Fibroblast of lung (primary cell): ENCODE results near the gene TMEM208. TPM values are rescaled to one million over a fixed set of nuclear protein-coding genes. Genes with fewer than 3 reads are reported as not detected.

Experiments used
- DNase-seq, 2 donors: peaks; one replicate each; pipeline versions ENCODE4 v3.0.0 to v3.0.0-alpha.2; 2010; ENCODE audit warnings: low read depth in 2 of 2
- H2AFZ ChIP-seq: 2 replicates; pipeline ENCODE4 v1.5.1; 2012; ENCODE audit warnings: low read length, control low read depth, inconsistent platforms
- H3K27ac ChIP-seq: 2 replicates; pipeline ENCODE4 v1.5.1; 2011; ENCODE audit warnings: low read length, control low read depth; ENCODE audit not compliant: insufficient read depth
- H3K27me3 ChIP-seq: 2 replicates; pipeline ENCODE4 v1.5.1; 2011; ENCODE audit warnings: mild to moderate bottlenecking, low read length; ENCODE audit not compliant: control insufficient read depth, insufficient read depth
- H3K36me3 ChIP-seq: 2 replicates; pipeline ENCODE4 v1.5.1; 2011; ENCODE audit warnings: low read length; ENCODE audit not compliant: control insufficient read depth, insufficient read depth
- H3K4me1 ChIP-seq: 2 replicates; pipeline ENCODE4 v1.5.1; 2011; ENCODE audit warnings: low read length; ENCODE audit not compliant: control insufficient read depth, insufficient read depth; ENCODE audit errors: extremely low read depth
- H3K4me2 ChIP-seq: 2 replicates; pipeline ENCODE4 v1.5.1; 2011; ENCODE audit warnings: low read length, control low read depth; ENCODE audit not compliant: insufficient read depth; ENCODE audit errors: extremely low read depth
- H3K4me3 ChIP-seq, 4 experiments: fragments of 200-600 bp in 1 of 4; sonication (generic) in 1 of 4; replicated peaks in 1 of 4; 2 replicates each; pipeline ENCODE4 v1.5.1; 2011 to 2016; ENCODE audit warnings: low read length in 4 of 4, low read depth in 3 of 4, mild to moderate bottlenecking in 3 of 4, control low read depth in 2 of 4, inconsistent platforms in 1 of 4, mixed read lengths in 1 of 4; ENCODE audit not compliant: insufficient read depth in 1 of 4; ENCODE audit errors: control extremely low read depth in 1 of 4
- H3K79me2 ChIP-seq: 2 replicates; pipeline ENCODE4 v1.5.1; 2012; ENCODE audit warnings: mild to moderate bottlenecking, low read length, inconsistent platforms; ENCODE audit not compliant: control insufficient read depth, insufficient read depth
- H3K9ac ChIP-seq: 2 replicates; pipeline ENCODE4 v1.5.1; 2011; ENCODE audit warnings: mild to moderate bottlenecking, low read length, control low read depth; ENCODE audit not compliant: insufficient read depth
- H3K9me3 ChIP-seq: 2 replicates; pipeline ENCODE4 v1.5.1; 2012; ENCODE audit warnings: low read depth, low read length; ENCODE audit not compliant: control insufficient read depth, insufficient read depth
- H4K20me1 ChIP-seq: 2 replicates; pipeline ENCODE4 v1.5.1; 2011; ENCODE audit warnings: low read length; ENCODE audit not compliant: control insufficient read depth, insufficient read depth; ENCODE audit errors: extremely low read depth
- EZH2 ChIP-seq: IDR thresholded peaks from 2 replicates; pipeline ENCODE4 v1.5.1; 2012; ENCODE audit warnings: low read length, control low read depth, mild to moderate bottlenecking; ENCODE audit errors: missing control alignments
- polyA plus RNA-seq, 2 donors: library from polyadenylated mRNA; depleted of rRNA in 1 of 2; stranded (reverse) in 1 of 2; unstranded in 1 of 2; fragments of >200 nt; gene quantifications; 2 replicates each; pipeline ENCODE4 v1.2.1, GENCODE V29; 2011 to 2012; ENCODE audit warnings: missing spikeins in 1 of 2
- total RNA-seq: library from RNA; depleted of rRNA; stranded (reverse); fragments of >200 nt; gene quantifications from 2 replicates; pipeline ENCODE4 v1.2.1, GENCODE V29; 2014
- TF ChIP-seq, protein P1 (sequence below), 2 donors: IDR thresholded peaks in 1 of 2; conservative IDR thresholded peaks in 1 of 2; 1 replicate in 1 of 2; 2 replicates in 1 of 2; pipeline ENCODE4 v1.5.1; 2011 to 2012; ENCODE audit warnings: low read length in 2 of 2, control low read depth in 1 of 2, inconsistent platforms in 1 of 2, low read depth in 1 of 2, mild to moderate bottlenecking in 1 of 2

TMEM208 gene
- total and polyA plus RNA-seq, 2 donors (not counting 1 experiment from before 2014, with no cell fraction given): 26.3 to 43.2 TPM

- Histone ChIP-seq H2AFZ (no peak overlapping the region), H3K27ac (no peak overlapping the region), H3K4me1 (peaks cover 12% of the 10 kb centered on the region), H3K9me3 (no peaks in the 10 kb centered on the region), H3K36me3 (peaks cover 30% of the 10 kb centered on the region), H3K4me2 (no peak overlapping the region), H4K20me1 (no peaks in the 10 kb centered on the region), H3K9ac (no peak overlapping the region), H3K27me3 (no peaks in the 10 kb centered on the region), H3K4me3 (no peak overlapping the region), H3K79me2 (no peaks in the 10 kb centered on the region)
- TF ChIP-seq, protein P1, sequence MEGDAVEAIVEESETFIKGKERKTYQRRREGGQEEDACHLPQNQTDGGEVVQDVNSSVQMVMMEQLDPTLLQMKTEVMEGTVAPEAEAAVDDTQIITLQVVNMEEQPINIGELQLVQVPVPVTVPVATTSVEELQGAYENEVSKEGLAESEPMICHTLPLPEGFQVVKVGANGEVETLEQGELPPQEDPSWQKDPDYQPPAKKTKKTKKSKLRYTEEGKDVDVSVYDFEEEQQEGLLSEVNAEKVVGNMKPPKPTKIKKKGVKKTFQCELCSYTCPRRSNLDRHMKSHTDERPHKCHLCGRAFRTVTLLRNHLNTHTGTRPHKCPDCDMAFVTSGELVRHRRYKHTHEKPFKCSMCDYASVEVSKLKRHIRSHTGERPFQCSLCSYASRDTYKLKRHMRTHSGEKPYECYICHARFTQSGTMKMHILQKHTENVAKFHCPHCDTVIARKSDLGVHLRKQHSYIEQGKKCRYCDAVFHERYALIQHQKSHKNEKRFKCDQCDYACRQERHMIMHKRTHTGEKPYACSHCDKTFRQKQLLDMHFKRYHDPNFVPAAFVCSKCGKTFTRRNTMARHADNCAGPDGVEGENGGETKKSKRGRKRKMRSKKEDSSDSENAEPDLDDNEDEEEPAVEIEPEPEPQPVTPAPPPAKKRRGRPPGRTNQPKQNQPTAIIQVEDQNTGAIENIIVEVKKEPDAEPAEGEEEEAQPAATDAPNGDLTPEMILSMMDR (conservative IDR thresholded peaks at IDR 0.05 in 1 of 2, IDR thresholded peaks at IDR 0.05 in 1 of 2; ENCODE audit: low read depth in 1 of 2, low read length in 2 of 2): no peak
- no peak for TF ChIP-seq EZH2
- no peak for DNase-seq
Observed at GRCh38 chr16:67204076-67204475, 22.9 kb upstream of the TMEM208 start.

GRCh38 chr16:67206129-67206837, 20.6 kb upstream of the TMEM208 start:
- TF ChIP-seq, protein P1 (conservative IDR thresholded peaks at IDR 0.05 in 1 of 2, IDR thresholded peaks at IDR 0.05 in 1 of 2; ENCODE audit: low read depth in 1 of 2, low read length in 2 of 2): no peak
- no peak for TF ChIP-seq EZH2
- peaks cover 20% of the 10 kb centered on the region for H3K36me3 ChIP-seq

GRCh38 chr16:67206838-67207248, 20.1 kb upstream of the TMEM208 start:
- no peaks in the 10 kb centered on the region for H4K20me1 ChIP-seq
- peaks cover 12% of the 10 kb centered on the region for H3K4me1 ChIP-seq
- no peak overlapping the region for H3K4me3 ChIP-seq
- TF ChIP-seq, protein P1 (conservative IDR thresholded peaks at IDR 0.05 in 1 of 2, IDR thresholded peaks at IDR 0.05 in 1 of 2; ENCODE audit: low read depth in 1 of 2, low read length in 2 of 2): no peak
- TF ChIP-seq EZH2: no peak
- H3K9me3 ChIP-seq: no peaks in the 10 kb centered on the region
- no peaks in the 10 kb centered on the region for H3K27me3 ChIP-seq
- no peaks in the 10 kb centered on the region for H3K79me2 ChIP-seq
- DNase-seq: no peak
- no peak overlapping the region for H3K9ac ChIP-seq
- no peak overlapping the region for H3K4me2 ChIP-seq
- peaks cover 16% of the 10 kb centered on the region for H3K36me3 ChIP-seq
- H3K27ac ChIP-seq: no peak overlapping the region
- H2AFZ ChIP-seq: no peak overlapping the region

More at GRCh38 chr16:67206129-67206837, 20.6 kb upstream of the TMEM208 start:
- Histone ChIP-seq H3K27me3 (no peaks in the 10 kb centered on the region), H2AFZ (no peak overlapping the region), H3K4me2 (no peak overlapping the region), H4K20me1 (no peaks in the 10 kb centered on the region), H3K9ac (no peak overlapping the region), H3K9me3 (no peaks in the 10 kb centered on the region), H3K79me2 (no peaks in the 10 kb centered on the region), H3K4me1 (peaks cover 12% of the 10 kb centered on the region), H3K4me3 (no peak overlapping the region), H3K27ac (no peak overlapping the region)
- no peak for DNase-seq
